D721Med (cell line): ENCODE data around the gene EYS.

Experiments
- DNase-seq: peaks from one replicate; pipeline ENCODE4 v3.0.0; 2011; ENCODE audit warnings: low spot score; ENCODE audit not compliant: insufficient read length
- FAIRE-seq: peaks from 2 replicates; lab custom pipeline; 2011; peaks lifted over from hg19 to GRCh38; lab: Jason Lieb, UNC
- CTCF ChIP-seq: IDR thresholded peaks from 2 replicates; pipeline ENCODE4 v1.5.1; 2012; ENCODE audit warnings: mild to moderate bottlenecking, control low read depth; ENCODE audit not compliant: insufficient read depth; ENCODE audit errors: missing control alignments

Gene EYS

GRCh38 chr6:65126667-65127066 is 580.4 kb downstream of the EYS start:
- DNase-seq (no peak), FAIRE-seq (no peak)
- no peak for TF ChIP-seq CTCF

- DNase-seq, result no peak
- TF ChIP-seq CTCF, result no peak
- FAIRE-seq, result no peak
Measured at GRCh38 chr6:65123521-65123920, 583.5 kb downstream of the EYS start.

- FAIRE-seq, result no peak
- no peak for TF ChIP-seq CTCF
- no peak for DNase-seq
Measured at GRCh38 chr6:65117817-65118409, 589.1 kb downstream of the EYS start.

GRCh38 chr6:65116326-65116725 is 590.7 kb downstream of the EYS start:
- FAIRE-seq (no peak), DNase-seq (no peak)
- no peak for TF ChIP-seq CTCF

GRCh38 chr6:65113581-65113980 is 593.4 kb downstream of the EYS start:
- no peak for DNase-seq
- peak; percentile 61 for FAIRE-seq
- TF ChIP-seq CTCF, result no peak

- FAIRE-seq (peak; percentile 44), DNase-seq (no peak)
- TF ChIP-seq CTCF, result no peak
Measured at GRCh38 chr6:65112435-65112834, 594.6 kb downstream of the EYS start.

GRCh38 chr6:65110031-65110430 is 597.0 kb downstream of the EYS start:
- no peak for TF ChIP-seq CTCF
- FAIRE-seq (no peak), DNase-seq (no peak)
